ENCODE results near the gene KIF5C. TPM values are rescaled to one million over a fixed set of nuclear protein-coding genes. Genes with fewer than 3 reads are reported as not detected.

The KIF5C gene
- total and polyA plus RNA-seq, 7 experiments from 2014 or later: 0.58 to 14.3 (median 5.1) TPM

DNA sequence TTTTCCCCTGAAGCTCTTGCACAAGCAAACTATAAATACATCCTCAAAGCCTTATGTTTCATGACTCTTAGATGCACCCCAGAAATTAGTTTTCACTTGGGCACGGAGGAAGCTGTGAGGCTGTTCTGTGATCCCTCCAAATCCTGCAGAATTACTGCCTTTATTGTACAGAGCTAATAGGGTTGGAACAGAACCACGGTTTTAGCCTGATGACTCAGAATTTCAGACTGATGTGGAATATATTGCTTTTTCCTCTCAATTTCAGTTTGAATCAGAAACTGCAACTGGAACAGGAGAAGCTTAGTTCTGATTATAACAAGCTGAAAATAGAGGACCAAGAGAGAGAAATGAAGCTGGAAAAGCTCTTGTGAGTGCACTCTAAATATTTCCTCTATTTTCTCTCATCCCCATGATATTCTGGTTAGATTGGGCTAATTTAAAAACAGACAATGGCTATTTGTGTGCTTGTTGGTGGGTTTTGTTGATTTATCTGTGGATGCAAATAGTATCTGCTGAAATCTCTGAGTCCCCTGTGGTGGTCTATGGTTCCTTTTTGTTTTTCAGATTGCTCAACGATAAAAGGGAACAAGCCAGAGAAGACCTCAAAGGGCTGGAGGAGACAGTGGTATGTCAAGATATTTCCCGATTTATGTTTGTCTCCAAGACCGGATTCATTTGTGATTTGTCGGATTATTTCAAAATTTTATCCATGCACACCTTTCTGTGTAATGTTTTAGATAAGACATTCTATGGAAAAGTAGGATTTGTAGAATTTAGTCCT lies 125.3 kb downstream of the KIF5C start:
- ChIA-PET CTCF (interaction anchor here (0.5 to 1.0 kb wide), 2 partner anchors 9 to 1005 kb away, joined by 3 read pairs; no protein-coding TSS in a partner anchor), POLR2A (interaction anchor here (0.5 kb wide), 1 partner anchor 1005 kb away, joined by 4 read pairs; no protein-coding TSS in a partner anchor)
- H3K4me3 ChIP-seq (ENCODE audit: low read length): no peak overlapping the region
- no peaks in the 10 kb centered on the region for H3K4me1 ChIP-seq (ENCODE audit: control insufficient read depth in 2 of 2, insufficient read depth in 2 of 2, low read length in 2 of 2)
- H3K27me3 ChIP-seq (ENCODE audit: control insufficient read depth in 2 of 2, insufficient read depth in 2 of 2, low read length in 2 of 2): no peaks in the 10 kb centered on the region
- intact Hi-C loops (cut with micrococcal nuclease): no loop called here
- H3K27ac ChIP-seq (ENCODE audit: low read depth, low read length): no peak overlapping the region
- peaks cover 0 to 7% (median 0%) of the 10 kb centered on the region in 7 donors for H3K4me1 Mint-ChIP-seq
- DNase-seq (no peak), ATAC-seq (no peak)
- H3K9me3 Mint-ChIP-seq: no peaks in the 10 kb centered on the region
- H3K36me3 ChIP-seq (ENCODE audit: control insufficient read depth in 2 of 3, insufficient read depth in 3 of 3, low read length in 3 of 3): no peaks in the 10 kb centered on the region
- no peaks in the 10 kb centered on the region for H3K27me3 Mint-ChIP-seq
- H3K27ac Mint-ChIP-seq: no peak overlapping the region
- H3K9me3 ChIP-seq (ENCODE audit: control insufficient read depth in 2 of 3, low read length in 3 of 3): no peaks in the 10 kb centered on the region
- peaks cover 0 to 14% (median 9%) of the 10 kb centered on the region in 5 donors for H3K36me3 Mint-ChIP-seq
- no peak overlapping the region for H3K4me3 Mint-ChIP-seq

DNA sequence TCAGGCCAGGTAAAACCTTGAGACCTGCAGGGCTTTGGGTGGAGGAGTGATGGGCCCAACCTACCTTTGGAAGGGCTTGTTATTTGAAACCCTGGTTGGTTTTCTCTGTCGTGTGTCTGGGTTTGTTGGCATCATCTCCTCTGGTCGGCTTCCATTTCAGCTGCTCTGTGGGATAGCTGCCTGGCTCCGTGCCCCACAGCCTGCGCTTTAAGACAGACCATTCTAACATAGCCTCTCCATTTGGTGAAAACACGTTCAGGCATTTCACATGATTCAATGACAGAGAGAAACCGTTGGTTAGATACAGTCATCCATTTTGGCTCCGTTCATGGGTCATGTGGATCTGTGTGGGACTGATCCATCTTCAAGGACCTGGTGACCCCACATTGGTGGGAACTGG lies 126.5 kb downstream of the KIF5C start:
- Mint-ChIP-seq H3K27me3 (no peaks in the 10 kb centered on the region), H3K9me3 (no peaks in the 10 kb centered on the region), H3K4me3 (no peak overlapping the region), H3K4me1 (peaks cover 0 to 7% (median 0%) of the 10 kb centered on the region in 7 donors), H3K27ac (no peak overlapping the region), H3K36me3 (peaks cover 0 to 13% (median 12%) of the 10 kb centered on the region in 5 donors)
- ChIA-PET POLR2A (no interaction called here), CTCF (no interaction called here)
- H3K27ac ChIP-seq (ENCODE audit: low read depth, low read length): no peak overlapping the region
- no peak for DNase-seq
- no peak for ATAC-seq
- no peaks in the 10 kb centered on the region for H3K9me3 ChIP-seq (ENCODE audit: control insufficient read depth in 2 of 3, low read length in 3 of 3)
- no peaks in the 10 kb centered on the region for H3K36me3 ChIP-seq (ENCODE audit: control insufficient read depth in 2 of 3, insufficient read depth in 3 of 3, low read length in 3 of 3)
- no peak overlapping the region for H3K4me3 ChIP-seq (ENCODE audit: low read length)
- no peaks in the 10 kb centered on the region for H3K27me3 ChIP-seq (ENCODE audit: control insufficient read depth in 2 of 2, insufficient read depth in 2 of 2, low read length in 2 of 2)
- intact Hi-C loops (cut with micrococcal nuclease): no loop called here
- no peaks in the 10 kb centered on the region for H3K4me1 ChIP-seq (ENCODE audit: control insufficient read depth in 2 of 2, insufficient read depth in 2 of 2, low read length in 2 of 2)

DNA sequence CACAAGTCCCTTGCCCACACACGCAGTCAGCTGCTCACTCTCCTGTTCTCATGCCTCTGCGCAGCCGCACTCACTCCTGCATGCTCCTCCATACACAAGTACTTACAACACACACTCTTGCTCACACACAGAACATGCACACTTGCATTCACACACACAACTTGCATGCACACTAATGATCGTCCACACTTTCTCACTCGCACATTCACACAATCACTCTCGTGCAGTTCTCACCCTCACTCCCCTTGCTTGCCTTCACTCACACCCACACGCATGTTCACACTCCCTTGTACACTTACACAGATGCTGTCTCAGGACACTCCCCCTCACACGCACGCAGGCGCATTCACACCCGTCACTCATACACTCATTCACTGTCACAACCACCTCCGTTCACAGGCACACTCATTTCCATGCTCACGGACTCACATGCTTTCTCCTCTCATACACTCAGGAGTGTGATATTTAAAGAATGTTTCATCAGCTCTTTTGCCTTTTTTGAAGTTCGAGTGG lies 127.4 kb downstream of the KIF5C start:
- Histone ChIP-seq H3K27me3 (ENCODE audit: control insufficient read depth in 2 of 2, insufficient read depth in 2 of 2, low read length in 2 of 2) (no peaks in the 10 kb centered on the region), H3K36me3 (ENCODE audit: control insufficient read depth in 2 of 3, insufficient read depth in 3 of 3, low read length in 3 of 3) (no peaks in the 10 kb centered on the region), H3K4me1 (ENCODE audit: control insufficient read depth in 2 of 2, insufficient read depth in 2 of 2, low read length in 2 of 2) (no peaks in the 10 kb centered on the region), H3K27ac (ENCODE audit: low read depth, low read length) (no peak overlapping the region), H3K9me3 (ENCODE audit: control insufficient read depth in 2 of 3, low read length in 3 of 3) (no peaks in the 10 kb centered on the region), H3K4me3 (ENCODE audit: low read length) (no peak overlapping the region)
- ChIA-PET CTCF (no interaction called here), POLR2A (no interaction called here)
- peaks cover 0 to 7% (median 0%) of the 10 kb centered on the region in 7 donors for H3K4me1 Mint-ChIP-seq
- H3K27ac Mint-ChIP-seq: peak overlapping the region in 1 of 9 donors; percentile 48
- no peak for ATAC-seq
- no peaks in the 10 kb centered on the region for H3K27me3 Mint-ChIP-seq
- peaks cover 0 to 13% (median 12%) of the 10 kb centered on the region in 5 donors for H3K36me3 Mint-ChIP-seq
- intact Hi-C loops (cut with micrococcal nuclease): no loop called here
- DNase-seq: no peak
- no peak overlapping the region for H3K4me3 Mint-ChIP-seq
- no peaks in the 10 kb centered on the region for H3K9me3 Mint-ChIP-seq

DNA sequence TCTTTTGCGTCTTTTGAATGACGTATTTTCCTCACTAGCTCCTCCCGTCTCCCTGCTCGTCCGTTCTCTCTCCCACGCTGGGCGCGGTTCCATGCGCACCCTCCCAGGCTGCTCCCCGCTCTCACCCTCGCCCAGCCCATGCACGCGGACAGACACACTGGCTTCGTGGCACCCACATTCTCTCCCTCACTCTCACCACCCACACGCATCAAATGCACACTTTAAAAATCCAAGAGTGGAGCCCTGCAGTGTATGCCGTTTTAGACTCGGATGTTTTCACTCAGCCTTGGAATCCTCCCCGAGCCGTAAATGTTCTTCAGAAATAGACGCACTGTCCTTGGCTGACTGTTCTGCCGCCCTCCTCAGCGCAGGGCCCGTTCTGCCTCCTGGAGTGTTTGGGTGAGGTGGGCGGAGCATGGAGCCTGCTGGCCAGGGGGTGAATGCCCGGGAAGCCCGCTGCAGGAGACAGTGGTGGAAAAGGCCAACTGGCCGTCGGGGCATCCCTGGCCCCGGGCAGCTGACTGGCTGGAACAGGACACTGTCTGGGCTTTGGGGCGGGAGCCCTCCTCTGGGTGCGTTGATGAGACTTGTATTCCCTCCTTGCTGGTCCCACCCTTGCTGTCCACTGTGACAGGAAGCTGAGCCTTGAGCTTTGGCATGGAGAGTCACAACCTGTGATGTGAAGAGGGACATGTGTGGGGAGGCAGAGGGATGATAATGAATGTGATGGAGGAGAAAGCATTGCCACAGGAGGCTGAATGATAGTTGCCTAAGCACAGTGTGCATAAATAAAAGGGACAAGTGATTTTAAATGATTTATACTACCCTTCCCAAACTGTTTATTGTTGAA lies 128.1 kb downstream of the KIF5C start:
- CTCF ChIA-PET: no interaction called here
- H3K36me3 Mint-ChIP-seq: peaks cover 0 to 13% (median 12%) of the 10 kb centered on the region in 5 donors
- intact Hi-C loops (cut with micrococcal nuclease): no loop called here

DNA sequence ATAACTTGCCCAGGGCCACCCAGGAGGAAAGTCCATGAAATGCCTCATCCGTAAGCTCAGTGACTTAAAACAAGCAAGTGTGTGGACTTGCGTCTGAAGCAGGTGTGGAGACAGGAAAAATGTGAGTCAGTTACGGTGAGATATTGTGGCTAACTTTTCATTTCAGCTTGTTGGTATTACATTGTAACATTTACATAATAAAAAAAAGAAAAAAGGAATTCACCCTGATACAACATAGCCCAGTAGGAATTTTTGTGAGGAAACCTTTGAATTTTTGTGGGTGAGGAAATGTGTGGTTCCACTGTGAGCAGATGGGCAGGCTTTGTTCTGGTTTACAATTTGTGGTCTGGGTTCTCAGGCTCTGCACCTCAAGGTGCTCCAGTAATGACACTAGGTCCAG lies 129.8 kb downstream of the KIF5C start:
- DNase-seq (no peak), ATAC-seq (no peak)
- peaks cover 0 to 7% (median 0%) of the 10 kb centered on the region in 7 donors for H3K4me1 Mint-ChIP-seq
- no peaks in the 10 kb centered on the region for H3K9me3 Mint-ChIP-seq
- Histone ChIP-seq H3K4me1 (ENCODE audit: control insufficient read depth in 2 of 2, insufficient read depth in 2 of 2, low read length in 2 of 2) (no peaks in the 10 kb centered on the region), H3K27ac (ENCODE audit: low read depth, low read length) (no peak overlapping the region), H3K27me3 (ENCODE audit: control insufficient read depth in 2 of 2, insufficient read depth in 2 of 2, low read length in 2 of 2) (no peaks in the 10 kb centered on the region), H3K9me3 (ENCODE audit: control insufficient read depth in 2 of 3, low read length in 3 of 3) (no peaks in the 10 kb centered on the region), H3K4me3 (ENCODE audit: low read length) (no peak overlapping the region), H3K36me3 (ENCODE audit: control insufficient read depth in 2 of 3, insufficient read depth in 3 of 3, low read length in 3 of 3) (no peaks in the 10 kb centered on the region)
- ChIA-PET POLR2A (interaction anchor here (0.6 kb wide), 1 partner anchor 21 kb away, joined by 4 read pairs; no protein-coding TSS in a partner anchor), CTCF (no interaction called here)
- peaks cover 0 to 13% (median 12%) of the 10 kb centered on the region in 5 donors for H3K36me3 Mint-ChIP-seq
- no peak overlapping the region for H3K4me3 Mint-ChIP-seq
- intact Hi-C loops (cut with micrococcal nuclease): no loop called here
- no peak overlapping the region for H3K27ac Mint-ChIP-seq
- H3K27me3 Mint-ChIP-seq: no peaks in the 10 kb centered on the region

More for the DNA sequence above, 128.1 kb downstream of the KIF5C start:
- H3K27me3 ChIP-seq (ENCODE audit: control insufficient read depth in 2 of 2, insufficient read depth in 2 of 2, low read length in 2 of 2): no peaks in the 10 kb centered on the region
- peak overlapping the region in 1 of 9 donors; percentile 11 for H3K27ac Mint-ChIP-seq
- H3K9me3 Mint-ChIP-seq: no peaks in the 10 kb centered on the region
- no peaks in the 10 kb centered on the region for H3K27me3 Mint-ChIP-seq
- no peaks in the 10 kb centered on the region for H3K36me3 ChIP-seq (ENCODE audit: control insufficient read depth in 2 of 3, insufficient read depth in 3 of 3, low read length in 3 of 3)
- H3K9me3 ChIP-seq (ENCODE audit: control insufficient read depth in 2 of 3, low read length in 3 of 3): no peaks in the 10 kb centered on the region
- H3K27ac ChIP-seq (ENCODE audit: low read depth, low read length): no peak overlapping the region
- H3K4me1 ChIP-seq (ENCODE audit: control insufficient read depth in 2 of 2, insufficient read depth in 2 of 2, low read length in 2 of 2): no peaks in the 10 kb centered on the region
- ATAC-seq: no peak
- H3K4me3 ChIP-seq (ENCODE audit: low read length): no peak overlapping the region
- DNase-seq: no peak
- POLR2A ChIA-PET: no interaction called here
- H3K4me3 Mint-ChIP-seq: no peak overlapping the region
- H3K4me1 Mint-ChIP-seq: peaks cover 0 to 7% (median 0%) of the 10 kb centered on the region in 7 donors

DNA sequence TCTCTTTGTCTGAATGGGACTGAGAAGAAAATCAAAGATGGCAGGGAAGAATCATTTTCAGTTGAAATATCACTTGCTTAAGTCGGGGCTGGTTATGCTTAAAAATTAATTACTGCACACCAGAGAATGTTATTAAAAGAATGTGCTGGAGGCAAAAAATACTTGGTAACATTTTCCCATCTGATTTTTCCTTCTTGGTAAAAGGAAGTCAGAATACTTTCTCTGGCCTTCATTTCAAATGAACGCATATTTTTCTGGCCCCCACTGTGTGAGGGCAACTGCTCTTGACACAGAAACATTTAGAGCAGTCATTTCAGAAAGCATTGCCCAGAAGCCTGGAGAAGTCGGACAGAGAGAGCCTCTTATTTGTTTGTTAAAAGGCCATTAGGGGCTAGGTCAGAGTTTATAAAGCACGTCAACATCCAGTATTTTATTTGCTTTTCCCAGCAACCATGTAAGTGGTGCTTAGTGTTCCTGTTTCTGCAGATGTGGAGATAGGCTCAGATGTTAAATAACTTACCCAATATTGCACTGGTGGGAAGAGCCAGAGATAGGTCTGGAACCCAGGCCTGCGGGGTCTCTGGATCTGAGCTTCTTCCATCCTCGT lies 130.5 kb downstream of the KIF5C start:
- CTCF ChIA-PET: no interaction called here
- Mint-ChIP-seq H3K4me1 (no peaks in the 10 kb centered on the region), H3K27me3 (no peaks in the 10 kb centered on the region), H3K27ac (no peak overlapping the region), H3K9me3 (no peaks in the 10 kb centered on the region), H3K36me3 (peaks cover 0 to 13% (median 12%) of the 10 kb centered on the region in 5 donors), H3K4me3 (no peak overlapping the region)
- no peaks in the 10 kb centered on the region for H3K36me3 ChIP-seq (ENCODE audit: control insufficient read depth in 2 of 3, insufficient read depth in 3 of 3, low read length in 3 of 3)
- intact Hi-C loops (cut with micrococcal nuclease): no loop called here
- DNase-seq: no peak
- POLR2A ChIA-PET: no interaction called here
- H3K27ac ChIP-seq (ENCODE audit: low read depth, low read length): no peak overlapping the region
- H3K27me3 ChIP-seq (ENCODE audit: control insufficient read depth in 2 of 2, insufficient read depth in 2 of 2, low read length in 2 of 2): no peaks in the 10 kb centered on the region
- no peaks in the 10 kb centered on the region for H3K4me1 ChIP-seq (ENCODE audit: control insufficient read depth in 2 of 2, insufficient read depth in 2 of 2, low read length in 2 of 2)
- H3K9me3 ChIP-seq (ENCODE audit: control insufficient read depth in 2 of 3, low read length in 3 of 3): no peaks in the 10 kb centered on the region
- no peak for ATAC-seq
- H3K4me3 ChIP-seq (ENCODE audit: low read length): no peak overlapping the region
